Sigmoid colon (tissue), 3 donors: Measurements from ENCODE around the gene SMYD3.

Source experiments
- CTCF ChIP-seq, 4 experiments: fragments of 450-650 bp in 3 of 4; fragments of 200-600 bp in 1 of 4; IDR thresholded peaks; one replicate each; pipeline ENCODE4 v1.5.1; 2016 to 2019; ENCODE audit warnings: antibody characterized with exemption in 4 of 4, mild to moderate bottlenecking in 3 of 4, moderate library complexity in 2 of 4
- POLR2A ChIP-seq, 2 donors: fragments of 450-650 bp; IDR thresholded peaks; one replicate each; pipeline ENCODE4 v1.6.1; 2016; ENCODE audit warnings: antibody characterized with exemption in 2 of 2, mild to moderate bottlenecking in 2 of 2, moderate library complexity in 2 of 2

- TF ChIP-seq POLR2A (IDR thresholded peaks at IDR 0.05) (no peak), CTCF (IDR thresholded peaks at IDR 0.05) (no peak)
Observed at GRCh38 chr1:245997471-245998258, 509.4 kb downstream of the SMYD3 start.
